ENCODE measurements around the gene ADGRG6.
A peak's percentile ranks its signal among the peaks of the same experiment; 100 is the strongest.

Gene ADGRG6

GRCh38 chr6:142301651-142302391 is at the start of gene ADGRG6:
Gene ADGRG6 (plus strand): TSS chr6:142302007. CDS start chr6:142302330, 323 bp downstream.
- Mint-ChIP-seq H3K4me1 (no peaks in the 10 kb centered on the region), H3K27ac (no peak within 1 kb of the TSS), H3K36me3 (no peaks in the 10 kb centered on the region), H3K9me3 (no peaks in the 10 kb centered on the region), H3K4me3 (peak within 1 kb of the TSS; percentile 60)
- peak; percentile 3 to 54 for DNase-seq (ENCODE audit: low spot score in 2 of 2)
- peak; percentile 77 for ATAC-seq

- ATAC-seq (no peak), DNase-seq (ENCODE audit: low spot score in 2 of 2) (no peak)
- Mint-ChIP-seq H3K9me3 (no peaks in the 10 kb centered on the region), H3K4me3 (no peak overlapping the region), H3K4me1 (no peaks in the 10 kb centered on the region), H3K36me3 (no peaks in the 10 kb centered on the region), H3K27ac (no peak overlapping the region)
Observed at GRCh38 chr6:142254513-142254912, 47.3 kb upstream of the ADGRG6 start.

- no peak for DNase-seq (ENCODE audit: low spot score in 2 of 2)
- Mint-ChIP-seq H3K27ac (no peak overlapping the region), H3K4me1 (no peaks in the 10 kb centered on the region), H3K9me3 (no peaks in the 10 kb centered on the region), H3K36me3 (no peaks in the 10 kb centered on the region), H3K4me3 (no peak overlapping the region)
- peak; percentile 34 for ATAC-seq
Observed at GRCh38 chr6:142255785-142256184, 46.0 kb upstream of the ADGRG6 start.

GRCh38 chr6:142258305-142258704 is 43.5 kb upstream of the ADGRG6 start:
- ATAC-seq, result no peak
- DNase-seq (ENCODE audit: low spot score in 2 of 2), result no peak
- no peak overlapping the region for H3K4me3 Mint-ChIP-seq
- no peaks in the 10 kb centered on the region for H3K4me1 Mint-ChIP-seq
- no peaks in the 10 kb centered on the region for H3K36me3 Mint-ChIP-seq
- no peaks in the 10 kb centered on the region for H3K9me3 Mint-ChIP-seq
- H3K27ac Mint-ChIP-seq, result no peak overlapping the region

GRCh38 chr6:142258757-142259156 is 43.0 kb upstream of the ADGRG6 start:
- no peak for ATAC-seq
- Mint-ChIP-seq H3K27ac (no peak overlapping the region), H3K9me3 (no peaks in the 10 kb centered on the region), H3K4me3 (no peak overlapping the region), H3K36me3 (no peaks in the 10 kb centered on the region), H3K4me1 (no peaks in the 10 kb centered on the region)
- DNase-seq (ENCODE audit: low spot score in 2 of 2), result no peak

GRCh38 chr6:142260748-142261147 is 41.1 kb upstream of the ADGRG6 start:
- no peak overlapping the region for H3K27ac Mint-ChIP-seq
- no peaks in the 10 kb centered on the region for H3K9me3 Mint-ChIP-seq
- no peaks in the 10 kb centered on the region for H3K4me1 Mint-ChIP-seq
- no peak overlapping the region for H3K4me3 Mint-ChIP-seq
- DNase-seq (ENCODE audit: low spot score in 2 of 2), result no peak
- no peaks in the 10 kb centered on the region for H3K36me3 Mint-ChIP-seq
- ATAC-seq, result no peak

- no peaks in the 10 kb centered on the region for H3K9me3 Mint-ChIP-seq
- no peaks in the 10 kb centered on the region for H3K4me1 Mint-ChIP-seq
- no peaks in the 10 kb centered on the region for H3K36me3 Mint-ChIP-seq
- ATAC-seq (no peak), DNase-seq (ENCODE audit: low spot score in 2 of 2) (no peak)
- no peak overlapping the region for H3K27ac Mint-ChIP-seq
- H3K4me3 Mint-ChIP-seq, result no peak overlapping the region
Observed at GRCh38 chr6:142262231-142262630, 39.6 kb upstream of the ADGRG6 start.

- Mint-ChIP-seq H3K27ac (no peak overlapping the region), H3K4me1 (no peaks in the 10 kb centered on the region), H3K9me3 (no peaks in the 10 kb centered on the region), H3K4me3 (no peak overlapping the region), H3K36me3 (no peaks in the 10 kb centered on the region)
- ATAC-seq (no peak), DNase-seq (ENCODE audit: low spot score in 2 of 2) (no peak)
Observed at GRCh38 chr6:142265476-142265875, 36.3 kb upstream of the ADGRG6 start.

GRCh38 chr6:142266060-142266459 is 35.7 kb upstream of the ADGRG6 start:
- DNase-seq (ENCODE audit: low spot score in 2 of 2) (no peak), ATAC-seq (no peak)
- Mint-ChIP-seq H3K4me3 (no peak overlapping the region), H3K36me3 (no peaks in the 10 kb centered on the region), H3K4me1 (no peaks in the 10 kb centered on the region), H3K27ac (no peak overlapping the region), H3K9me3 (no peaks in the 10 kb centered on the region)

- Mint-ChIP-seq H3K4me3 (no peak overlapping the region), H3K36me3 (no peaks in the 10 kb centered on the region), H3K9me3 (no peaks in the 10 kb centered on the region), H3K4me1 (no peaks in the 10 kb centered on the region), H3K27ac (no peak overlapping the region)
- ATAC-seq, result no peak
- DNase-seq (ENCODE audit: low spot score in 2 of 2), result no peak
Observed at GRCh38 chr6:142271476-142271875, 30.3 kb upstream of the ADGRG6 start.

GRCh38 chr6:142274656-142275055 is 27.2 kb upstream of the ADGRG6 start:
- Mint-ChIP-seq H3K4me1 (no peaks in the 10 kb centered on the region), H3K27ac (no peak overlapping the region), H3K9me3 (no peaks in the 10 kb centered on the region), H3K36me3 (no peaks in the 10 kb centered on the region), H3K4me3 (no peak overlapping the region)
- DNase-seq (ENCODE audit: low spot score in 2 of 2), result no peak
- no peak for ATAC-seq

GRCh38 chr6:142275236-142276006 is 26.4 kb upstream of the ADGRG6 start:
- Mint-ChIP-seq H3K36me3 (no peaks in the 10 kb centered on the region), H3K27ac (no peak overlapping the region), H3K9me3 (no peaks in the 10 kb centered on the region), H3K4me3 (no peak overlapping the region), H3K4me1 (no peaks in the 10 kb centered on the region)
- DNase-seq (ENCODE audit: low spot score in 2 of 2) (no peak), ATAC-seq (no peak)

GRCh38 chr6:142276256-142276655 is 25.6 kb upstream of the ADGRG6 start:
- no peak overlapping the region for H3K27ac Mint-ChIP-seq
- H3K4me3 Mint-ChIP-seq, result no peak overlapping the region
- no peak for ATAC-seq
- no peak for DNase-seq (ENCODE audit: low spot score in 2 of 2)
- H3K36me3 Mint-ChIP-seq, result no peaks in the 10 kb centered on the region
- no peaks in the 10 kb centered on the region for H3K4me1 Mint-ChIP-seq
- no peaks in the 10 kb centered on the region for H3K9me3 Mint-ChIP-seq

GRCh38 chr6:142279350-142280180 is 22.2 kb upstream of the ADGRG6 start:
- Mint-ChIP-seq H3K4me3 (no peak overlapping the region), H3K27ac (no peak overlapping the region)

GRCh38 chr6:142280265-142280664 is 21.5 kb upstream of the ADGRG6 start:
- no peak for ATAC-seq
- H3K9me3 Mint-ChIP-seq, result no peaks in the 10 kb centered on the region

More at GRCh38 chr6:142279350-142280180, 22.2 kb upstream of the ADGRG6 start:
- DNase-seq (ENCODE audit: low spot score in 2 of 2) (no peak), ATAC-seq (no peak)
- Mint-ChIP-seq H3K9me3 (no peaks in the 10 kb centered on the region), H3K36me3 (no peaks in the 10 kb centered on the region), H3K4me1 (no peaks in the 10 kb centered on the region)

More at GRCh38 chr6:142280265-142280664, 21.5 kb upstream of the ADGRG6 start:
- no peaks in the 10 kb centered on the region for H3K36me3 Mint-ChIP-seq
- H3K27ac Mint-ChIP-seq, result no peak overlapping the region
- DNase-seq (ENCODE audit: low spot score in 2 of 2), result no peak
- no peak overlapping the region for H3K4me3 Mint-ChIP-seq
- H3K4me1 Mint-ChIP-seq, result no peaks in the 10 kb centered on the region

Data from stimulated activated effector memory CD8-positive, alpha-beta T cell treated with anti-CD3 and anti-CD28 coated beads, Interleukin-12 subunit alpha, Interleukin-12 subunit beta, amount 100 ng/mL, for 72 hours (primary cell).